CD1c-positive myeloid dendritic cell (primary cell): ENCODE results near the gene HNRNPK.

Experiments
- DNase-seq: peaks from one replicate; pipeline ENCODE4 v3.0.0-alpha.2; 2016; ENCODE audit errors: extremely low spot score

The HNRNPK gene

DNA sequence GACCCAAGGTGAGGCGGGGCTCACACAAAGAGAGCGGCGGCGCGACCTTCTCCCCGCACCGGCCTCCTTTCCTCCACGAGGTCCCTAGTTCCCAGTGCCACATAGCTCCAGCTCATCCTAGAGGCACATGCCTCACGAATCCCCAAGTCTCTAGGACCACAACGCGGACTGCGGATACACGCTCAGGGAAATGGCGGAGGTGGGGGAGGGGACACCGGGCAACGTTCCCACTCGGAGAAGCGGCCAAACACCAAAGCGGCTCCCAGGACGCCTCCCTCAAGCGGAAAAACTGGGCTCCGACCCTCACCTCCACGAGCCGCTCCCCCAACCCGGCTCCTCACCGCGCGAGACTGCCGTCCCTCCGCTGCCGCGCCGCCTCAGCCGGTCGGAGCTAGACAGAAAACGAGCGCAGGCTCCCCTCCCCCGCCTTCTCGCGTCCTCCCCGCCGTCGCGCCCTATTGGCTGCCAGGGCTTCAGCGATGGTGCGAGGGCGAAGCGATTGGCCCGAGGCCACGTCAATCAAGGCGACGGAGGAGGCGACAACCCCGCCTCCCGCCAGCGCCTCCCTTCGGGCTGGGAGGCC, at the start of gene HNRNPK:
Gene HNRNPK, minus strand, starts transcription at position 404 of the 583 bp plus-strand sequence. CDS start 1,963 bp downstream, outside the sequence.
- DNase-seq, result peak; percentile 100

- DNase-seq, result no peak
Measured at GRCh38 chr9:84027201-84027600, 47.2 kb upstream of the HNRNPK start.

- no peak for DNase-seq
Measured at GRCh38 chr9:84024041-84024575, 44.1 kb upstream of the HNRNPK start.

DNA sequence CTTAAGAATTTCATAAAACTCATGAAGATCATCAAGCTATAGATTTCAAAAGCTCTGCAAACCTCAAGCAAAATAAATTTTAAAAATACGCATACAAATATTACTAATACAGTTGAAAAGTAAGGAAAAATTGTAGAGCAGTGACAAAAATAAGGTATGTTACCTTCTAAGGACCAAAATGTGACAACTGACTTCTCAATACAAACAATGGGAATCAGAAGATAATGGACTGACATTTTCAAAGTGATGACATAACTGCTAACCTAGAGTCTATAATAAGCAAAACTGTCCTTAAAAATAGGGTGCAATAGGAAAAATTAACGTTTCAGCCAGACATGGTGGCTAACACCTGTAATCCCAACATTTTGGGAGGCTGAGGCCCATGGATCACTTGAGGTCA, 27.6 kb upstream of the HNRNPK start:
- no peak for DNase-seq

DNA sequence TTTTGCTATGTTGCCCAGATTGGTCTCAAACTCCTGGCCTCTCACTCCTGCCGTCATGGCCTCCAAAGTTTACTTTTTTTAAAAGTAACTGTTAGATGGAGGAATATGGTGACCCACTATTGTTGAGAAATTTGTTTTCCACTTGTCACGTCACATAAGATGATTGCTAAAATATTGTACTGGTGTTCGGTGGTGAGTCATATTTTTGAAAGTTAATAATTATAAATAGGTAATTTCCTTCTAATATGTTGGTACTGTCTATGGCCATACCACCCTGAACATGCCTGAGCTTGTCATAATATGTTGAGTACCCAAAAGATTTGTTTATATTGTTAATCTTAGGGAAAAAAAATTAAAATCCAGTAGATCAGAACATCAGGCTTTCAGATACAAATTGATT, 23.2 kb upstream of the HNRNPK start:
- DNase-seq, result no peak

DNA sequence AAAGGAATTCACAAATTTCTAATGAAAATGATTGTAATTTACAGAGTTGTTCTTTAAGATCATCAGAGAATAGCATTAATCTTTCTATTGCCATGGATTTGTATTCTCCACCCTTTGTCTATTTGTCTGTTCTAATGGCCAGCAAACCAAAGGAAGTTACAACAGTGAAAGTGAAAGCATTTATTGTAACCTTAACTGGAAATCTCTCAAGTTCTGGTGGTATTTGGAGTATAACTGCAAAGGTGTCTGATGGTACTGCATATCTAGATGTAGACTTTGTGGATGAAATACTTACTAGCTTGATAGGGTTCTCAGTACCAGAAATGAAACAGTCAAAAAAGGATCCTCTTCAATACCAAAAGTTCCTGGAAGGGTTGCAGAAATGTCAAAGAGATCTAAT, 22.3 kb upstream of the HNRNPK start:
- no peak for DNase-seq

- peak; percentile 73 for DNase-seq
Measured at GRCh38 chr9:84001621-84002020, 21.6 kb upstream of the HNRNPK start.

DNA sequence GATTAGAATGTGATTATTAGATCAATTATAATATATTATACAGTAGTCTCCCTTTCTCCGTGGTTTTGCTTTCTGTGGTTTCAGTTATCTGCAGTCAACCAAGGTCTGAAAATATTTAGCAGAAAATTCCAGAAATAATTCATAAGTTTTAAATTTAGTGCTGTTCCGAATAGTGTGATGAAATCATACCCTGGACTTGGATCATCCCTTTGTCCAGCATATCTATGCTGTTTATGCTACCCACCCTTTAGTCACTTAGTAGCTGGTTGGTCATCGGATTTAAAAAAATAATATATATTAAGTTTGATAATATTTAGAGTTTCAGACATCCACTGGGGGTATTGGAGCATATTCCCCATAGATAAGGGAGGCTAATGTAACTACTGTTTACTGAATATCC, 20.2 kb upstream of the HNRNPK start:
- no peak for DNase-seq

DNA sequence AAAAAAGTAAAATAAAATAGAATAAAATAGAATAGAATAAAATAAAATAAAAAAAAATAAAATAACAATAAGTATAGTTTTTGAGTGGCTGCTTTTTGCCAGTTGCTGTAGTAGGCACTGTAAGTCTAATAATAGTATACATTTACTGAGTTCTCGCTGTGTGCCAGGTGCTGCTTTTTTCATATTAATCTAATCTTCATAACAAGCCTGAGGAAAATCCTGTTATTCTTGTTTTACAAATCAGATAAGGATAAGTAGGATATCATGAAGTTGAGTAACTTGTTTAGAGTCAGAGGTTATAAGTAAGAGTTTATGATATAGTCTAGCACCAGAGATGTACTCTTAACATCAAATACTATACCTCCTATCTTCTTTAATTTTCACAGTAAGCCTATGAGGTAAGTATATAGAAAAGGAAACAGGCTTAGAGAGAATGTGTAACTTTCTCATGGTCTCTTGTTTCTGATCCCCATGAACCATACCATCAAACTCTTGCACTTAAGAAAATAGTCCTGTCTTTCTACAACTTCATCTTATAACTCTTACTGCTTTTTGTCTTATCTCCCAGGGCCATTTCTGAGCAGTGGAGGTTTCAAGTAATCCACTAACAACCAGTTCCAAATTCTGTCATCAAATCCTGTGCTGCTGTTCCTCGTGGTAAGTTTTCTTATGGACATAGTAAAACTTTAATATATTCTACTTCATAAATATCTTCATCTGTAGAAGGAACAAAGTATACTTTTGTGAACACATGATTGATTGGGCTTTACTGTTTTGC, 19.3 kb upstream of the HNRNPK start:
- no peak for DNase-seq

GRCh38 chr9:83996126-83996525, 16.1 kb upstream of the HNRNPK start:
- DNase-seq, result no peak

DNA sequence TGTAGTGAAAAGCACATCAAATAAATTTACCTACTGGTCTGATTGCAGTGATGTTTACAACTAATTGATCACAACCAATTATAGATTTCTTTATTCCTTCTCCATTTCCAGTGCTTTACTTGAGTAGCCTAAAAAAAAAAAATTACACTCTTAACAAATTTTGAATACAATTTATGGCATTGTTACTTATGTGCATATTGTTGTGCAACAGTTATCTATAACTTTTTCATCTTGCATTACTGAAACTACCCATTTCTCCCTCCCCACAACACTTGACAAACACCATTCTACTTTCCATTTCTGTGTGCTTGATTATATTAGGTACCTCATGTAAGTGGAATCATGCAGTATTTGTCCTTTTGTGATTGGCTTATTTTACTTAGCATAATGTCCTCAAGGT, 12.9 kb upstream of the HNRNPK start:
- DNase-seq, result no peak

DNA sequence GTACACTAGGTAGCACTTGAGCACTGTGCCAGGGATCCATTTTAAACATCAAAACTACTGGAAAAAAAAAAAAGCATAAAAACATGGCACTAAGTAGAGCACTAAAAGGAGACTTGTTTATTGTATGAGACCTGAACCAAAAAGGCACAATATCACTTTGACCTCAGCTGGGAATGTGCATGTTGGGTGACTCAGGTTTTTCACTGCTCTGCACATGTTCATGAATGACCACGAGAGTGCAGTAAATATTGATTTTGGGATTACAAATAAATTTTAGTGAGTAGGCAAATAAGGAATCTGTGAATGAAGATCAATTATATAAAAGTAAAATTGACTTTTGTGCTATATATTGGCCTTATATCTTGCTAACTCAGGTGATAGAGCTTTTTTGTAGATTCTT, 12.4 kb upstream of the HNRNPK start:
- DNase-seq, result no peak

DNA sequence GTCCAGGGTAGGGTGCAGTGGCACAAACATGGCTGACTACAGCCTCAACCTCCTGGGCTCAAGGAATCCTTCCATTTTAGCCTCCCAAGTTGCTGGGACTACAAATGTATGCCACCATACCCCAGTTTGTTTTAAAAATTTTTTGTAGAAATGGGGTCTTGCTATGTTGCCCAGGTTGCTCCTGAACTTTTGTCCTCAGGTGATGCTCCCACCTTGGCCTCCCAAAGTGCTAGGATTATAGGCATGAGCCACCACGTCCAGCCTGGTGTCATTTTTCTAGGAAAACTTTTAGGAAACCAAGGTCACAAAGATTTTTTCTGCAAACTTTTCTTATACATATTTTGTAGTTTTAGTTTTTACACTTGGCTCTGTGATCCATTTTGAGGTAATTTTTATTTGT, 11.3 kb upstream of the HNRNPK start:
- DNase-seq, result no peak

- no peak for DNase-seq
Measured at GRCh38 chr9:83988411-83988810, 8.4 kb upstream of the HNRNPK start.

GRCh38 chr9:83987402-83987791, 7.4 kb upstream of the HNRNPK start:
- DNase-seq, result no peak

- no peak for DNase-seq
Measured at GRCh38 chr9:83986765-83987401, 6.9 kb upstream of the HNRNPK start.

DNA sequence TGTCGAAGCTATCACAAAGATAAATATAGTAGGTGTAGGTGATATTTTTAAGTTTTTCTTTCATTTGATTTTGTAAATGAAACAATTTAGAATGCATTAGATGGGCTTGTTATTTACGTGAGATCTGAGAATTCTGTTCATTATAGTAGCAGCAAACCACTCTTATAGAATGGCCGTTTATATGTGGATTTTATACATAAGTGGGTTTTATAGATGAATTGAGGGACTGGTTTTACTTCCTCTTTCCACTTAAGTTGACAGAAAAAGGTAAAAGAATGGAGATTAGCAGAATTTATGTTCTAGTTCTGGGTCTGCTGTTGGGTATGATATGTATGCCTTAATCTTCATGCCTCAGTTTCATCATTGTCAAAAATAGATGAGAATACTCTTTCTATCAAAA, 6.2 kb upstream of the HNRNPK start:
- DNase-seq, result no peak

GRCh38 chr9:83981126-83981871, 1.3 kb upstream of the HNRNPK start:
- peak; percentile 67 for DNase-seq

GRCh38 chr9:83980395-83981125, 545 bp upstream of the HNRNPK start, which contains the start of gene RMI1:
RMI1 (plus strand) TSS chr9:83980805; CDS start chr9:84000987, 20,182 bp downstream.
- DNase-seq, result peak; percentile 100

- DNase-seq, result peak; percentile 87
Measured at GRCh38 chr9:83978992-83979811, 813 bp downstream of the HNRNPK start.
